Camera-type eye (tissue), 1 donor: ENCODE measurements around the gene PCK2. TPM values are rescaled to one million over a fixed set of nuclear protein-coding genes. Genes with fewer than 3 reads are reported as not detected.

Experiments
- total RNA-seq: library from RNA; depleted of rRNA; stranded (reverse); fragments of >200 nt; gene quantifications from one replicate; pipeline ENCODE4 v1.2.3, GENCODE V29; 2014

The PCK2 gene
- total RNA-seq, result 11.2 TPM

GRCh38 chr14:24093901-24094840 lies at the start of gene PCK2:
TSS of gene PCK2 (plus strand) at chr14:24094311. CDS start at chr14:24094406, 95 bp downstream.

GRCh38 chr14:24051789-24052655 lies 42.1 kb upstream of the PCK2 start, which contains the start of gene CARMIL3:
TSS of gene CARMIL3 (plus strand) at chr14:24052009. CDS start at chr14:24052154, 145 bp downstream.

GRCh38 chr14:24071144-24071697 lies 22.9 kb upstream of the PCK2 start, which contains the start of gene CPNE6:
TSS of gene CPNE6 (plus strand) at chr14:24071562. CDS start at chr14:24072937, 1,375 bp downstream.

GRCh38 chr14:24114532-24115421 lies 20.7 kb downstream of the PCK2 start, which contains the start of the genes DCAF11 and NRL:
TSS of gene DCAF11 (plus strand) at chr14:24114777. CDS start at chr14:24115595, 818 bp downstream.
TSS of gene NRL (minus strand) at chr14:24114949. CDS start at chr14:24082848, 32,101 bp downstream.

GRCh38 chr14:24130380-24130716 lies 36.2 kb downstream of the PCK2 start, which contains the start of gene FITM1:
TSS of gene FITM1 (plus strand) at chr14:24130659. CDS start at chr14:24131564, 905 bp downstream.

GRCh38 chr14:24135834-24136683 lies 41.9 kb downstream of the PCK2 start, which contains the start of gene PSME1:
TSS of gene PSME1 (plus strand) at chr14:24136194. CDS start at chr14:24136263, 69 bp downstream.

GRCh38 chr14:24141097-24141880 lies 47.2 kb downstream of the PCK2 start, which contains the start of gene EMC9:
TSS of gene EMC9 (minus strand) at chr14:24141591. CDS start at chr14:24141304, 287 bp downstream.

GRCh38 chr14:24146453-24146977 lies 52.4 kb downstream of the PCK2 start, which contains the start of gene PSME2:
TSS of gene PSME2 (minus strand) at chr14:24146610. CDS start at chr14:24146581, 29 bp downstream.

GRCh38 chr14:24146978-24147760 lies 53.1 kb downstream of the PCK2 start, which contains the start of gene RNF31:
TSS of gene RNF31 (plus strand) at chr14:24147498. CDS start at chr14:24147699, 201 bp downstream.

Other genes starting within 250 kb of the PCK2 start
- gene DHRS4, start 140.5 kb upstream of the PCK2 start, total RNA-seq, result 13.3 TPM
- gene DHRS4L2, start 105.4 kb upstream of the PCK2 start, total RNA-seq, result 7.7 TPM
- 7.8 TPM for gene CARMIL3, start 42.3 kb upstream of the PCK2 start, total RNA-seq
- gene CPNE6, start 22.7 kb upstream of the PCK2 start, total RNA-seq, result 5.9 TPM
- 67.2 TPM for gene DCAF11, start 20.5 kb downstream of the PCK2 start, total RNA-seq
- 394 TPM for gene NRL, start 20.6 kb downstream of the PCK2 start, total RNA-seq
- gene FITM1, start 36.3 kb downstream of the PCK2 start, total RNA-seq, result 11.4 TPM
- 58.5 TPM for gene PSME1, start 41.9 kb downstream of the PCK2 start, total RNA-seq
- gene EMC9, start 47.3 kb downstream of the PCK2 start, total RNA-seq, result 15.1 TPM
- gene PSME2, start 52.3 kb downstream of the PCK2 start, total RNA-seq, result 28.6 TPM
- 72.5 TPM for gene RNF31, start 53.2 kb downstream of the PCK2 start, total RNA-seq
- 35.1 TPM for gene IRF9, start 67.0 kb downstream of the PCK2 start, total RNA-seq
- 22.4 TPM for gene REC8, start 77.8 kb downstream of the PCK2 start, total RNA-seq
- 19.1 TPM for gene IPO4, start 94.5 kb downstream of the PCK2 start, total RNA-seq
- 58.9 TPM for gene TM9SF1, start 101.1 kb downstream of the PCK2 start, total RNA-seq
- gene TSSK4, start 111.4 kb downstream of the PCK2 start, total RNA-seq, result not detected
- gene CHMP4A, start 119.2 kb downstream of the PCK2 start, total RNA-seq, result 53.5 TPM
- 20.5 TPM for gene MDP1, start 121.8 kb downstream of the PCK2 start, total RNA-seq
- 61.8 TPM for gene NEDD8, start 138.1 kb downstream of the PCK2 start, total RNA-seq
- 62.6 TPM for gene GMPR2, start 138.6 kb downstream of the PCK2 start, total RNA-seq
- 44.8 TPM for gene TINF2, start 148.3 kb downstream of the PCK2 start, total RNA-seq
- 6.2 TPM for gene TGM1, start 168.9 kb downstream of the PCK2 start, total RNA-seq
- 26.6 TPM for gene RABGGTA, start 177.3 kb downstream of the PCK2 start, total RNA-seq
- 19.4 TPM for gene DHRS1, start 205.5 kb downstream of the PCK2 start, total RNA-seq
- gene NOP9, start 205.5 kb downstream of the PCK2 start, total RNA-seq, result 21.8 TPM
- gene CIDEB, start 213.7 kb downstream of the PCK2 start, total RNA-seq, result 17.5 TPM
- 6.9 TPM for gene LTB4R2, start 215.8 kb downstream of the PCK2 start, total RNA-seq
- 2.7 TPM for gene LTB4R, start 217.2 kb downstream of the PCK2 start, total RNA-seq
- 13.0 TPM for gene ADCY4, start 240.8 kb downstream of the PCK2 start, total RNA-seq
- gene RIPK3, start 245.7 kb downstream of the PCK2 start, total RNA-seq, result 4.4 TPM